ENCODE results near the gene CROT.

GRCh38 chr7:87398446-87398845 is 53.0 kb downstream of the CROT start:
- no peak for TF ChIP-seq REST (IDR thresholded peaks at IDR 0.05; ENCODE audit: unreplicated experiment)
- TF ChIP-seq, protein P1, sequence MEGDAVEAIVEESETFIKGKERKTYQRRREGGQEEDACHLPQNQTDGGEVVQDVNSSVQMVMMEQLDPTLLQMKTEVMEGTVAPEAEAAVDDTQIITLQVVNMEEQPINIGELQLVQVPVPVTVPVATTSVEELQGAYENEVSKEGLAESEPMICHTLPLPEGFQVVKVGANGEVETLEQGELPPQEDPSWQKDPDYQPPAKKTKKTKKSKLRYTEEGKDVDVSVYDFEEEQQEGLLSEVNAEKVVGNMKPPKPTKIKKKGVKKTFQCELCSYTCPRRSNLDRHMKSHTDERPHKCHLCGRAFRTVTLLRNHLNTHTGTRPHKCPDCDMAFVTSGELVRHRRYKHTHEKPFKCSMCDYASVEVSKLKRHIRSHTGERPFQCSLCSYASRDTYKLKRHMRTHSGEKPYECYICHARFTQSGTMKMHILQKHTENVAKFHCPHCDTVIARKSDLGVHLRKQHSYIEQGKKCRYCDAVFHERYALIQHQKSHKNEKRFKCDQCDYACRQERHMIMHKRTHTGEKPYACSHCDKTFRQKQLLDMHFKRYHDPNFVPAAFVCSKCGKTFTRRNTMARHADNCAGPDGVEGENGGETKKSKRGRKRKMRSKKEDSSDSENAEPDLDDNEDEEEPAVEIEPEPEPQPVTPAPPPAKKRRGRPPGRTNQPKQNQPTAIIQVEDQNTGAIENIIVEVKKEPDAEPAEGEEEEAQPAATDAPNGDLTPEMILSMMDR (conservative IDR thresholded peaks at IDR 0.05; ENCODE audit: low read depth in 2 of 2), result no peak

Measured in GM23338 (cell line).